WTC11 (cell line): ENCODE data around the gene PBOV1. TPM values are rescaled to one million over a fixed set of nuclear protein-coding genes. Genes with fewer than 3 reads are reported as not detected.

ENCODE experiments used
- ATAC-seq: fragments of 200-7000 bp; cut with Tn5 transposase; 2 replicates; pipeline ENCODE4 v1.10.0; 2021; ENCODE audit warnings: mild to moderate bottlenecking, moderate library complexity
- CTCF ChIA-PET: fragments of 300-600 bp; sonication (Branson Sonifier 250); formaldehyde crosslinking; loops from one replicate; lab custom pipeline; 2021; ENCODE audit warnings: antibody characterized with exemption; lab: Charles Lee
- POLR2A ChIA-PET: fragments of 350-600 bp; sonication (Branson Sonifier 250); formaldehyde crosslinking; loops from one replicate; lab custom pipeline; 2021; ENCODE audit warnings: antibody characterized with exemption; lab: Charles Lee
- DNase-seq: peaks from one replicate; pipeline ENCODE4 v3.0.0; 2021; ENCODE audit warnings: low spot score
- H3K27ac Mint-ChIP-seq: 2 replicates; pipeline ENCODE4 v1.8.0; 2021; ENCODE audit warnings: mixed read lengths
- H3K27me3 Mint-ChIP-seq: 2 replicates; pipeline ENCODE4 v1.8.0; 2021; ENCODE audit warnings: low read depth, mild to moderate bottlenecking, moderate library complexity, mixed read lengths
- H3K36me3 Mint-ChIP-seq: 2 replicates; pipeline ENCODE4 v1.8.0; 2021; ENCODE audit warnings: mixed read lengths
- H3K4me1 Mint-ChIP-seq: 2 replicates; pipeline ENCODE4 v1.8.0; 2022; ENCODE audit warnings: mixed read lengths
- H3K4me3 Mint-ChIP-seq: 2 replicates; pipeline ENCODE4 v1.8.0; 2021; ENCODE audit warnings: mild to moderate bottlenecking, moderate library complexity, mixed read lengths
- H3K9me3 Mint-ChIP-seq: 2 replicates; pipeline ENCODE4 v1.8.0; 2021; ENCODE audit warnings: mixed read lengths
- ELF4 ChIP-seq: sonication (generic); formaldehyde crosslinking; IDR thresholded peaks from 2 replicates; pipeline ENCODE4 v1.8.1; 2022; ENCODE audit warnings: low read depth, mild to moderate bottlenecking, moderate library complexity, missing genetic modification reagents
- JAZF1 ChIP-seq: fragments of 250-450 bp; sonication (Bioruptor Pico); IDR thresholded peaks from 2 replicates; pipeline ENCODE4 v1.9.0; 2021; ENCODE audit warnings: moderate library complexity, mild to moderate bottlenecking, inconsistent platforms
- NFYB ChIP-seq: sonication (generic); formaldehyde crosslinking; conservative IDR thresholded peaks from 2 replicates; pipeline ENCODE4 v1.8.0; 2022; ENCODE audit warnings: low read depth, missing genetic modification reagents
- NR3C1 ChIP-seq: sonication (generic); formaldehyde crosslinking; conservative IDR thresholded peaks from 2 replicates; pipeline ENCODE4 v1.8.1; 2023; ENCODE audit warnings: low read depth, mild to moderate bottlenecking, missing genetic modification reagents
- RORB ChIP-seq: fragments of 250-450 bp; sonication (Bioruptor Pico); IDR thresholded peaks from 2 replicates; pipeline ENCODE4 v1.9.0; 2021; ENCODE audit warnings: mild to moderate bottlenecking
- total RNA-seq: library from RNA; stranded (reverse); gene quantifications from 3 replicates; pipeline ENCODE4 v1.2.3, GENCODE V29; 2021
- TF ChIP-seq, protein P1 (sequence below): sonication (generic); formaldehyde crosslinking; conservative IDR thresholded peaks from 2 replicates; pipeline ENCODE4 v1.8.1; 2023; ENCODE audit warnings: mild to moderate bottlenecking, low read depth, missing genetic modification reagents, moderate library complexity
- TF ChIP-seq, protein P2 (sequence below): sonication (generic); formaldehyde crosslinking; IDR thresholded peaks from 2 replicates; pipeline ENCODE4 v1.8.0; 2023; ENCODE audit warnings: mild to moderate bottlenecking, missing genetic modification reagents
- TF ChIP-seq, protein P3 (sequence below): sonication (generic); formaldehyde crosslinking; IDR thresholded peaks from 2 replicates; pipeline ENCODE4 v1.8.0; 2023; ENCODE audit warnings: missing genetic modification reagents
- TF ChIP-seq, protein P4 (sequence below): sonication (generic); formaldehyde crosslinking; IDR thresholded peaks from 2 replicates; pipeline ENCODE4 v1.8.1; 2023; ENCODE audit warnings: mild to moderate bottlenecking, missing genetic modification reagents, moderate library complexity
- TF ChIP-seq, protein P5 (sequence below): sonication (generic); formaldehyde crosslinking; IDR thresholded peaks from 2 replicates; pipeline ENCODE4 v1.8.1; 2023; ENCODE audit warnings: mild to moderate bottlenecking, missing genetic modification reagents, borderline replicate concordance
- TF ChIP-seq, protein P6 (sequence below): sonication (generic); formaldehyde crosslinking; IDR thresholded peaks from 2 replicates; pipeline ENCODE4 v1.8.1; 2022; ENCODE audit warnings: low read depth, missing genetic modification reagents, borderline replicate concordance

The PBOV1 gene
- total RNA-seq, 1 experiment from 2014 or later = not detected

DNA sequence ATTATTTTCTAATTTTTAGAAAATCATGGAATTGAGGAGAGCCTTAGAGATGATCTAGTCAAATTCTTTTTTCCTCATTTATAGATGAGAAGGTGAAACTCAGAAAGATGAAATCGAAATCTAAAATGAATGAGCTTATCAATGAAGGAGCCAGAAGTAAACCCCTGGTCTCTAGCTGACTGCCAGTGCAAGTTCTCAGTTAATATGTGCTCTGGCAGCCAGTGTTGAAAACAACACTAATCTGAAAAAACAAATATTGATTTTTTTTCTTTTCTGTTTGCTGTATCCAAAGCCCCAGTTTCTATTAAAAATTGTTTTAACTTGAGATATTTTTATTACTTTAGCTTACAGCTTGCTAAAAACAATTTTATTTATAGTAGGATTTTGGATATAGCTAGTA, 21.5 kb upstream of the PBOV1 start (continued):
- TF ChIP-seq, protein P1, sequence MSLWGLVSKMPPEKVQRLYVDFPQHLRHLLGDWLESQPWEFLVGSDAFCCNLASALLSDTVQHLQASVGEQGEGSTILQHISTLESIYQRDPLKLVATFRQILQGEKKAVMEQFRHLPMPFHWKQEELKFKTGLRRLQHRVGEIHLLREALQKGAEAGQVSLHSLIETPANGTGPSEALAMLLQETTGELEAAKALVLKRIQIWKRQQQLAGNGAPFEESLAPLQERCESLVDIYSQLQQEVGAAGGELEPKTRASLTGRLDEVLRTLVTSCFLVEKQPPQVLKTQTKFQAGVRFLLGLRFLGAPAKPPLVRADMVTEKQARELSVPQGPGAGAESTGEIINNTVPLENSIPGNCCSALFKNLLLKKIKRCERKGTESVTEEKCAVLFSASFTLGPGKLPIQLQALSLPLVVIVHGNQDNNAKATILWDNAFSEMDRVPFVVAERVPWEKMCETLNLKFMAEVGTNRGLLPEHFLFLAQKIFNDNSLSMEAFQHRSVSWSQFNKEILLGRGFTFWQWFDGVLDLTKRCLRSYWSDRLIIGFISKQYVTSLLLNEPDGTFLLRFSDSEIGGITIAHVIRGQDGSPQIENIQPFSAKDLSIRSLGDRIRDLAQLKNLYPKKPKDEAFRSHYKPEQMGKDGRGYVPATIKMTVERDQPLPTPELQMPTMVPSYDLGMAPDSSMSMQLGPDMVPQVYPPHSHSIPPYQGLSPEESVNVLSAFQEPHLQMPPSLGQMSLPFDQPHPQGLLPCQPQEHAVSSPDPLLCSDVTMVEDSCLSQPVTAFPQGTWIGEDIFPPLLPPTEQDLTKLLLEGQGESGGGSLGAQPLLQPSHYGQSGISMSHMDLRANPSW (CRISPR knock-in tag) = no peak
- TF ChIP-seq ELF4 (CRISPR knock-in tag) (no peak), NR3C1 (CRISPR knock-in tag) (no peak), NFYB (CRISPR knock-in tag) (no peak), JAZF1 (CRISPR knock-in tag) (no peak)
- TF ChIP-seq, protein P2, sequence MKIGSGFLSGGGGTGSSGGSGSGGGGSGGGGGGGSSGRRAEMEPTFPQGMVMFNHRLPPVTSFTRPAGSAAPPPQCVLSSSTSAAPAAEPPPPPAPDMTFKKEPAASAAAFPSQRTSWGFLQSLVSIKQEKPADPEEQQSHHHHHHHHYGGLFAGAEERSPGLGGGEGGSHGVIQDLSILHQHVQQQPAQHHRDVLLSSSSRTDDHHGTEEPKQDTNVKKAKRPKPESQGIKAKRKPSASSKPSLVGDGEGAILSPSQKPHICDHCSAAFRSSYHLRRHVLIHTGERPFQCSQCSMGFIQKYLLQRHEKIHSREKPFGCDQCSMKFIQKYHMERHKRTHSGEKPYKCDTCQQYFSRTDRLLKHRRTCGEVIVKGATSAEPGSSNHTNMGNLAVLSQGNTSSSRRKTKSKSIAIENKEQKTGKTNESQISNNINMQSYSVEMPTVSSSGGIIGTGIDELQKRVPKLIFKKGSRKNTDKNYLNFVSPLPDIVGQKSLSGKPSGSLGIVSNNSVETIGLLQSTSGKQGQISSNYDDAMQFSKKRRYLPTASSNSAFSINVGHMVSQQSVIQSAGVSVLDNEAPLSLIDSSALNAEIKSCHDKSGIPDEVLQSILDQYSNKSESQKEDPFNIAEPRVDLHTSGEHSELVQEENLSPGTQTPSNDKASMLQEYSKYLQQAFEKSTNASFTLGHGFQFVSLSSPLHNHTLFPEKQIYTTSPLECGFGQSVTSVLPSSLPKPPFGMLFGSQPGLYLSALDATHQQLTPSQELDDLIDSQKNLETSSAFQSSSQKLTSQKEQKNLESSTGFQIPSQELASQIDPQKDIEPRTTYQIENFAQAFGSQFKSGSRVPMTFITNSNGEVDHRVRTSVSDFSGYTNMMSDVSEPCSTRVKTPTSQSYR = no peak
- TF ChIP-seq, protein P3, sequence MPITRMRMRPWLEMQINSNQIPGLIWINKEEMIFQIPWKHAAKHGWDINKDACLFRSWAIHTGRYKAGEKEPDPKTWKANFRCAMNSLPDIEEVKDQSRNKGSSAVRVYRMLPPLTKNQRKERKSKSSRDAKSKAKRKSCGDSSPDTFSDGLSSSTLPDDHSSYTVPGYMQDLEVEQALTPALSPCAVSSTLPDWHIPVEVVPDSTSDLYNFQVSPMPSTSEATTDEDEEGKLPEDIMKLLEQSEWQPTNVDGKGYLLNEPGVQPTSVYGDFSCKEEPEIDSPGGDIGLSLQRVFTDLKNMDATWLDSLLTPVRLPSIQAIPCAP (CRISPR knock-in tag) = no peak

DNA sequence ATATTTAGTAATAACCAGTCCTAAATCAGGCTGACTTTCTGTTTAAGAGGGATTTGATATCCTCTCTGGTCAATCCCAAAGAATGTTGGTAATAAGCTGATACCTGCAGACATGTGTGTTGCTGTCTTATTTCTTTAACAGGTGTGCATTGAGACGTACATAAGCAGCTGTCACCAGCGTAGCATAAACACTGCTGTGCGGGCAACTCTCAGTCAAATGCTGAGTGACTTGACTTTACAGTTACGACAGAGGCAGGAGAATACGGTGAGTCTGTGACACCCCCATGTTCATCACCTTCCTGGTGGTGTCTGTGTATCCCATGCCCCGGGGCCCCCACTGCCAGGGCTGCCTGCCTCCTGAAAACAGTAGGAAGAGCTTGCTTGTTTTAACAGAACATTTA, 20.1 kb upstream of the PBOV1 start:
- no peaks in the 10 kb centered on the region for H3K27me3 Mint-ChIP-seq
- no peak for DNase-seq
- ChIA-PET CTCF (interaction anchor here (0.9 kb wide), 1 partner anchor 9 kb away, joined by 4 read pairs; no protein-coding TSS in a partner anchor), POLR2A (no interaction called here)
- H3K9me3 Mint-ChIP-seq = no peaks in the 10 kb centered on the region
- H3K27ac Mint-ChIP-seq = no peak overlapping the region
- no peak overlapping the region for H3K4me3 Mint-ChIP-seq
- no peaks in the 10 kb centered on the region for H3K36me3 Mint-ChIP-seq
- TF ChIP-seq, protein P4, sequence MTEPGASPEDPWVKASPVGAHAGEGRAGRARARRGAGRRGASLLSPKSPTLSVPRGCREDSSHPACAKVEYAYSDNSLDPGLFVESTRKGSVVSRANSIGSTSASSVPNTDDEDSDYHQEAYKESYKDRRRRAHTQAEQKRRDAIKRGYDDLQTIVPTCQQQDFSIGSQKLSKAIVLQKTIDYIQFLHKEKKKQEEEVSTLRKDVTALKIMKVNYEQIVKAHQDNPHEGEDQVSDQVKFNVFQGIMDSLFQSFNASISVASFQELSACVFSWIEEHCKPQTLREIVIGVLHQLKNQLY (CRISPR knock-in tag) = no peak
- TF ChIP-seq, protein P5, sequence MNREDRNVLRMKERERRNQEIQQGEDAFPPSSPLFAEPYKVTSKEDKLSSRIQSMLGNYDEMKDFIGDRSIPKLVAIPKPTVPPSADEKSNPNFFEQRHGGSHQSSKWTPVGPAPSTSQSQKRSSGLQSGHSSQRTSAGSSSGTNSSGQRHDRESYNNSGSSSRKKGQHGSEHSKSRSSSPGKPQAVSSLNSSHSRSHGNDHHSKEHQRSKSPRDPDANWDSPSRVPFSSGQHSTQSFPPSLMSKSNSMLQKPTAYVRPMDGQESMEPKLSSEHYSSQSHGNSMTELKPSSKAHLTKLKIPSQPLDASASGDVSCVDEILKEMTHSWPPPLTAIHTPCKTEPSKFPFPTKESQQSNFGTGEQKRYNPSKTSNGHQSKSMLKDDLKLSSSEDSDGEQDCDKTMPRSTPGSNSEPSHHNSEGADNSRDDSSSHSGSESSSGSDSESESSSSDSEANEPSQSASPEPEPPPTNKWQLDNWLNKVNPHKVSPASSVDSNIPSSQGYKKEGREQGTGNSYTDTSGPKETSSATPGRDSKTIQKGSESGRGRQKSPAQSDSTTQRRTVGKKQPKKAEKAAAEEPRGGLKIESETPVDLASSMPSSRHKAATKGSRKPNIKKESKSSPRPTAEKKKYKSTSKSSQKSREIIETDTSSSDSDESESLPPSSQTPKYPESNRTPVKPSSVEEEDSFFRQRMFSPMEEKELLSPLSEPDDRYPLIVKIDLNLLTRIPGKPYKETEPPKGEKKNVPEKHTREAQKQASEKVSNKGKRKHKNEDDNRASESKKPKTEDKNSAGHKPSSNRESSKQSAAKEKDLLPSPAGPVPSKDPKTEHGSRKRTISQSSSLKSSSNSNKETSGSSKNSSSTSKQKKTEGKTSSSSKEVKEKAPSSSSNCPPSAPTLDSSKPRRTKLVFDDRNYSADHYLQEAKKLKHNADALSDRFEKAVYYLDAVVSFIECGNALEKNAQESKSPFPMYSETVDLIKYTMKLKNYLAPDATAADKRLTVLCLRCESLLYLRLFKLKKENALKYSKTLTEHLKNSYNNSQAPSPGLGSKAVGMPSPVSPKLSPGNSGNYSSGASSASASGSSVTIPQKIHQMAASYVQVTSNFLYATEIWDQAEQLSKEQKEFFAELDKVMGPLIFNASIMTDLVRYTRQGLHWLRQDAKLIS (CRISPR knock-in tag) = no peak
- TF ChIP-seq, all 79 proteins: peak for 0
- peaks cover 25% of the 10 kb centered on the region for H3K4me1 Mint-ChIP-seq
- no peak for ATAC-seq

DNA sequence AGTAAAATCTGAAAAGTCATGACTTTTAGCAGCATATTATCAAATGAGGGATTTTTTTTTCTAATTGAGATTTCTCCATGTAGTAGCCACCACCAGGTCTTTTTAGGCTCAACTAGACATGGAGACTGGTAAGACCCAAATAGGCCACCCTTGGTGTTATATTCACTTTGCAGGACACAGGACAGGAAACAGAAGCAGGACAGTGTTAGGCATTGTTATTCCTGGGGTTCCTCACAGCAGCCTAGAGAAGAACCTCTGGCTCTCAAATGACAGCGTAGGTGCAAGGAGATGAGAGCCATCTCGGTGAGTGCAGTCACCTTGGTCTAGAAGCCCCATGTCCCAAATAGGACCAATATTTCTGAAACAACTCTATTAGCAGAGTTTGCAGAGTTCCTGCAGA, 19.2 kb upstream of the PBOV1 start:
- no peak for TF ChIP-seq RORB (CRISPR knock-in tag)
- TF ChIP-seq, protein P6, sequence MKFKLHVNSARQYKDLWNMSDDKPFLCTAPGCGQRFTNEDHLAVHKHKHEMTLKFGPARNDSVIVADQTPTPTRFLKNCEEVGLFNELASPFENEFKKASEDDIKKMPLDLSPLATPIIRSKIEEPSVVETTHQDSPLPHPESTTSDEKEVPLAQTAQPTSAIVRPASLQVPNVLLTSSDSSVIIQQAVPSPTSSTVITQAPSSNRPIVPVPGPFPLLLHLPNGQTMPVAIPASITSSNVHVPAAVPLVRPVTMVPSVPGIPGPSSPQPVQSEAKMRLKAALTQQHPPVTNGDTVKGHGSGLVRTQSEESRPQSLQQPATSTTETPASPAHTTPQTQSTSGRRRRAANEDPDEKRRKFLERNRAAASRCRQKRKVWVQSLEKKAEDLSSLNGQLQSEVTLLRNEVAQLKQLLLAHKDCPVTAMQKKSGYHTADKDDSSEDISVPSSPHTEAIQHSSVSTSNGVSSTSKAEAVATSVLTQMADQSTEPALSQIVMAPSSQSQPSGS (CRISPR knock-in tag) = no peak
- ChIA-PET POLR2A (no interaction called here), CTCF (interaction anchor here (0.9 kb wide), 1 partner anchor 8 kb away, joined by 4 read pairs; no protein-coding TSS in a partner anchor)
- no peak overlapping the region for H3K4me3 Mint-ChIP-seq
- H3K9me3 Mint-ChIP-seq = no peaks in the 10 kb centered on the region
- no peak for DNase-seq
- H3K4me1 Mint-ChIP-seq = peaks cover 25% of the 10 kb centered on the region
- H3K36me3 Mint-ChIP-seq = no peaks in the 10 kb centered on the region
- no peaks in the 10 kb centered on the region for H3K27me3 Mint-ChIP-seq
- ATAC-seq = peak; percentile 87
- peak overlapping the region; percentile 57 for H3K27ac Mint-ChIP-seq
